BE2C (cell line): ENCODE data around the gene CRIP3. TPM values are rescaled to one million over a fixed set of nuclear protein-coding genes. Genes with fewer than 3 reads are reported as not detected.
"Not testable (repeated sequence)": the region's sequence is repeated elsewhere in the genome, so short reads cannot be mapped to it uniquely, and the experiment has no call there.

Experiments
- DNase-seq: peaks from one replicate; pipeline ENCODE4 v3.0.0-alpha.2; 2020
- H3K27me3 ChIP-seq: fragments of 250-450 bp; sonication (Bioruptor Pico); 2 replicates; pipeline ENCODE4 v1.5.1; 2020; ENCODE audit warnings: mild to moderate bottlenecking
- H3K36me3 ChIP-seq: fragments of 250-450 bp; sonication (Bioruptor Pico); 2 replicates; pipeline ENCODE4 v1.5.1; 2020; ENCODE audit warnings: mild to moderate bottlenecking
- H3K4me1 ChIP-seq: fragments of 250-450 bp; sonication (Bioruptor Pico); 2 replicates; pipeline ENCODE4 v1.5.1; 2020
- H3K4me3 ChIP-seq: 2 replicates; pipeline ENCODE4 v1.5.1; 2011; ENCODE audit warnings: low read depth, low read length
- H3K9me3 ChIP-seq: fragments of 250-450 bp; sonication (Bioruptor Pico); 2 replicates; pipeline ENCODE4 v1.5.1; 2020
- polyA plus RNA-seq: library from polyadenylated mRNA; unstranded; fragments of >200 nt; gene quantifications from one replicate; pipeline ENCODE4 v1.2.1, GENCODE V29; 2012; ENCODE audit warnings: low read depth, missing spikeins; ENCODE audit not compliant: insufficient read length, insufficient read depth
- TF ChIP-seq, protein P1 (sequence below): IDR thresholded peaks from 2 replicates; pipeline ENCODE4 v1.5.1; 2012; ENCODE audit warnings: mild to moderate bottlenecking, low read depth, low read length

CRIP3 gene, protein sequence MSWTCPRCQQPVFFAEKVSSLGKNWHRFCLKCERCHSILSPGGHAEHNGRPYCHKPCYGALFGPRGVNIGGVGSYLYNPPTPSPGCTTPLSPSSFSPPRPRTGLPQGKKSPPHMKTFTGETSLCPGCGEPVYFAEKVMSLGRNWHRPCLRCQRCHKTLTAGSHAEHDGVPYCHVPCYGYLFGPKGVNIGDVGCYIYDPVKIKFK
- polyA plus RNA-seq: 2.1 TPM

DNA sequence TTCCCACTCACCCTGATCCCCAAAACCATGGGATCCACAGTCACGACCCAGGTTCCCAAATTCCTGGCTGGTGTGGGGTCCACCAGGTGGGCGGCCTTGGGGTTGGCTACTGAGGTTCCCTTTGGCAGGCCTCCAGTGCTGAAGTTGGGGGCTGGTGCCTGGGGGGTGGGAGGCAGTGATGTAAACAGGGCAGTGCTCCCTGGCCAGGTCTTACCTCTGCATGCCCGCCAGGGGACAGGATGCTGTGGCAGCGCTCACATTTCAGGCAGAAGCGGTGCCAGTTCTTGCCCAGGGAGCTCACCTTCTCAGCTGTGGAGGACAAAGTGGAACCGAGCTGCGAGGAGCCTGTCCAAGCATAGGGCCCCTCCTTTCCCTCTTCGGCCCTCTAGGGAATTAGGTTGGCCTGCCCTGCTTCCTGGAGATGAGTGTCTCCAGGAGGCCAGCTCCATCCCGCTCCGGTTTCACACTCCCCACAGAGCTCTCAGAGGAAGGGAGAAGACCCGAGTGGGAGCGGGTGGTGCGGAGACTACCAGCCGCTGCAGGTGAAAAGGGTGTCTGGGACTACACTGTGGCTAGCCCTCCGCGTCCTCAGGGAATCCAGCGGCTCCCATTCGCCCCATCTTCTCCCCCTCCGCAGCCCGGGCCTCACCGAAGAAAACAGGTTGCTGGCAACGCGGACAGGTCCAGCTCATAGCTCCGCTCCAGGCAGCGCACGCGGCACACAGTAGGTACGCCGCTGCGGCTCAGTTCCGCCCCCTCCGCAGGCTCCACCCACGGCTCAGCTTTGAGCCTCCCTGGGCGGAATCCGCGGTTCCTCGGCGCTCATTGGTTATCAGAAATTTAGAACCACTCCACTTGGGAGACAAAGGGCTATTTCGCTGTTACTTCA, at the start of gene CRIP3:
TSS of gene CRIP3 (minus strand) at position 726 of the 889 bp plus-strand sequence. CDS start at position 692, 34 bp downstream.
- Histone ChIP-seq H3K27me3 (no peaks in the 10 kb centered on the region), H3K4me1 (no peaks in the 10 kb centered on the region; the same call in 1 of the 2 replicates), H3K4me3 (peak within 1 kb of the TSS; percentile 69), H3K36me3 (no peaks in the 10 kb centered on the region), H3K9me3 (no peaks in the 10 kb centered on the region)
- peak; percentile 57 for DNase-seq
- TF ChIP-seq, protein P1, sequence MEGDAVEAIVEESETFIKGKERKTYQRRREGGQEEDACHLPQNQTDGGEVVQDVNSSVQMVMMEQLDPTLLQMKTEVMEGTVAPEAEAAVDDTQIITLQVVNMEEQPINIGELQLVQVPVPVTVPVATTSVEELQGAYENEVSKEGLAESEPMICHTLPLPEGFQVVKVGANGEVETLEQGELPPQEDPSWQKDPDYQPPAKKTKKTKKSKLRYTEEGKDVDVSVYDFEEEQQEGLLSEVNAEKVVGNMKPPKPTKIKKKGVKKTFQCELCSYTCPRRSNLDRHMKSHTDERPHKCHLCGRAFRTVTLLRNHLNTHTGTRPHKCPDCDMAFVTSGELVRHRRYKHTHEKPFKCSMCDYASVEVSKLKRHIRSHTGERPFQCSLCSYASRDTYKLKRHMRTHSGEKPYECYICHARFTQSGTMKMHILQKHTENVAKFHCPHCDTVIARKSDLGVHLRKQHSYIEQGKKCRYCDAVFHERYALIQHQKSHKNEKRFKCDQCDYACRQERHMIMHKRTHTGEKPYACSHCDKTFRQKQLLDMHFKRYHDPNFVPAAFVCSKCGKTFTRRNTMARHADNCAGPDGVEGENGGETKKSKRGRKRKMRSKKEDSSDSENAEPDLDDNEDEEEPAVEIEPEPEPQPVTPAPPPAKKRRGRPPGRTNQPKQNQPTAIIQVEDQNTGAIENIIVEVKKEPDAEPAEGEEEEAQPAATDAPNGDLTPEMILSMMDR: peak; percentile 41

DNA sequence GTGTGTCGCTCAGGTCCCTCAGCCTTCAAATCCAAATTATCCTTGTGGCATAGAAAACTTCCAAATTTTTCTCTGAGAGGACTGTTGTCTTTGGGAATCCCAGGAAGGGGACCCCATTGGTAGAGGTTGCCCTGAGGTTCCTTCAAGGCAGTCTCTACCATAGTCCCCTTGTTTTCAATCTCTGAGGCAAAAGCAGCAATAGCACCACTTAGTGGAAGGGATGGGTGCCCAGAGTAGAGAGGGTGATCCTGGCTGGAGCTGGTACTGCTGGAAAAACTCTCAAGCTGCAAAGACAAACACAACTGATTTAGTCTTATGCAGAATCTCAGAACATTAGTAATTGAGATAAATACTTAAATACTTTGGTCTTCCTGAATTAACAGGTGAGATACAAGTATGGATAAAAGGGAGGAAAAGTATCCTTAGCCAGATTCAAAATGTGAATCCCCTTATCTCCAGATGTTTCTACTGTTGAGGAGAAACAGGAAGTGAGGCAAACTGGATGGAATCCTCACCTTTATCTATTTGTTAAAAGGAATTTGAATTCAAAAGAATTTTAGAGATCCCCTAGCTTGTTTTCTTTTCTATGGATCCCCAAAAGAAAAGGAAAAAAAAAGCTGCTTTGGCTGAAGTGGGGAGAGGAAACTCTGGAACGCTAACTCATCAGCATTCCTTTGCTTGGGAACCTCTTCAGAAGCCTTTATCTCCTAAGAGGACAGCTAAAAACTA, 47.4 kb upstream of the CRIP3 start:
- no peak for DNase-seq
- TF ChIP-seq, protein P1: peak; percentile 53
- Histone ChIP-seq H3K4me3 (no peak overlapping the region), H3K4me1 (no peaks in the 10 kb centered on the region), H3K36me3 (peaks cover 44% of the 10 kb centered on the region), H3K27me3 (no peaks in the 10 kb centered on the region), H3K9me3 (no peaks in the 10 kb centered on the region)

DNA sequence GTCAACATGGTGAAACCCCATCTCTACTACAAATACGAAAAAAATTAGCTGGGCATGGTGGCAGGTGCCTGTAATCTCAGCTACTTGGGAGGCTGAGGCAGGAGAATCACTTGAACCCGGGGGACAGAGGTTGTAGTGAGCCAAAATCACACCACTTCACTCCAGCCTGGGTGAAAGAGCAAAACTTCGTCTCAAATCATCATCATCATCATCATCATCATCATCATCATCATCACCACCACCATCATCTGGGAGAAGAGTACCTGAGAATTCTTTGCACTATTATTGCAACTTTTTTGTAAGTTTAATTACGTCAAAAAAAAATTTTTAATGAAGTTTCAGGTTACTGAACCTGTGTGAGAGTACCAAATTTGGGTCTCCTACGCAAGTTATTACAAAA, 43.3 kb upstream of the CRIP3 start:
- not testable (repeated sequence) for H3K4me1 ChIP-seq, DNase-seq, H3K27me3 ChIP-seq, H3K4me3 ChIP-seq, H3K9me3 ChIP-seq
- H3K36me3 ChIP-seq: peaks cover 50% of the 10 kb centered on the region

DNA sequence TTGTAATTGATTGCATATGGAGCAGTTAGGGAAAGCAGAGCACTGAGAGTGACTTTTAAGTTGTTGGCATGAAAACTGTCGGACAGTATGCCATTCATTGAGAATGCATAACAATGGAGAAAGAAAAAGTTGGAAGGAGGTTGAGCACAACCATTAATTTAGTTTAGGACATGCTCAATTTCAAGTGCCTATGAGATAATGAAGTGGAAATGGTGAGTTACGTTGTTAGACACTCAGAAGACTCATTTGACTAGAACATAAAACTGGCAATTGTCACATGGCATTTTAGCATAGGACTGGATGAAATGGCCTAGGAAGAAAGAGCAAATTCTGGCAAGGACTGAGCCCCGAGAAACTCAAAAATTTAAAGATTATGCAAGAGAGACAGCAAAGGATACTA, 38.8 kb upstream of the CRIP3 start:
- Histone ChIP-seq H3K4me3 (no peak overlapping the region), H3K9me3 (no peaks in the 10 kb centered on the region), H3K4me1 (no peaks in the 10 kb centered on the region), H3K27me3 (no peaks in the 10 kb centered on the region), H3K36me3 (peaks cover 52% of the 10 kb centered on the region)
- DNase-seq: no peak
- TF ChIP-seq, protein P1: no peak

DNA sequence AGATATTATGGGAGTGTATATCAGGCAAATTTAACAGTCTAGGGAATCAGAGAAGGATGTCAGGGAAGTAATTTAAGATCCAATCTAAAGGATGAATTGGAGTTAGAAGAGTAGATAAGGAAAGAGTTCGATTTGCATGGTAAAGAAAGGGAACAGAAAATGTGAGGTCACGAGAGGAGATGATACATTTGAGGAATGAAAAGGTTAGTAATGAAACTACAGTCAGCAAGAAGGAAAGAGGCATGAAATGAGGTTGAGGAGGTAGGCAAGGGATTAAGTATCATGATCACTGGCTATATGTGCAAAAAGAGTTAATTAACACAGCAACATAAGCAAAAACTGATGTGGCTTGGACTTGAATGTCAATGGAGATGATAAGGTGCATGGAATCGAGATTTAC, 38.4 kb upstream of the CRIP3 start:
- peaks cover 53% of the 10 kb centered on the region for H3K36me3 ChIP-seq
- H3K27me3 ChIP-seq: no peaks in the 10 kb centered on the region
- no peak overlapping the region for H3K4me3 ChIP-seq
- no peaks in the 10 kb centered on the region for H3K9me3 ChIP-seq
- DNase-seq: no peak
- TF ChIP-seq, protein P1: no peak
- H3K4me1 ChIP-seq: no peaks in the 10 kb centered on the region

DNA sequence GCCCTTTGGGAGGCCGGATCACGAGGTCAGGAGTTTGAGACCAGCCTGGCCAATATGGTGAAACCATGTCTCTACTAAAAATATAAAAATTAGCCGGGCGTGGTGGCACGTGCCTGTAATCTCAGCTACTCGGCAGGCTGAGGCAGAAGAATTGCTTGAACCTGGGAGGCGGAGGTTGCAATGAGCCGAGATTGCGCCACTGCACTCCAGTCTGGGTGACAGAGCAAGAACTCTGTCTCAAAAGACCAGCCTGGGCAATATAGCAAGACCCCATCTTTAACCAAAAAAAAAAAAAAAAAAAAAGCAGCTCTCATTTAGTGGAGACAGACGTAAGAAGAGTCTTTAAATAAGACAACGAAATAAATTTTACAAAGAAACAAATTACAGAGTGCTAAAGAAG, 37.6 kb upstream of the CRIP3 start:
- H3K4me3 ChIP-seq, H3K27me3 ChIP-seq, DNase-seq, H3K4me1 ChIP-seq, H3K9me3 ChIP-seq: not testable (repeated sequence)
- peaks cover 57% of the 10 kb centered on the region for H3K36me3 ChIP-seq
